Prostate gland (tissue), 2 donors: Measurements from ENCODE around the gene ARHGAP4. TPM values are rescaled to one million over a fixed set of nuclear protein-coding genes. Genes with fewer than 3 reads are reported as not detected.

Source experiments
- DNase-seq: peaks from one replicate; pipeline ENCODE4 v3.0.0-alpha.2; 2019; ENCODE audit warnings: low spot score
- H3K27ac ChIP-seq, 2 donors: fragments of 200-600 bp; sonication (generic); 2 replicates each; pipeline ENCODE4 v1.5.1; 2017 to 2019
- H3K27me3 ChIP-seq: fragments of 200-600 bp; sonication (generic); replicated peaks from 2 replicates; pipeline ENCODE4 v1.5.1; 2019; ENCODE audit not compliant: insufficient read depth
- H3K36me3 ChIP-seq, 2 donors: fragments of 200-600 bp; sonication (generic); 1 replicate in 1 of 2; 2 replicates in 1 of 2; pipeline versions ENCODE4 v1.5.1 to v1.8.1; 2017 to 2019
- H3K4me1 ChIP-seq: fragments of 200-600 bp; sonication (generic); replicated peaks from 2 replicates; pipeline ENCODE4 v1.5.1; 2019
- H3K4me3 ChIP-seq, 2 donors: fragments of 200-600 bp; sonication (generic); 2 replicates each; pipeline ENCODE4 v1.5.1; 2017 to 2019
- H3K9me3 ChIP-seq: fragments of 200-600 bp; sonication (generic); 2 replicates; pipeline ENCODE4 v1.5.1; 2017
- POLR2A ChIP-seq: fragments of 450-650 bp; IDR thresholded peaks from one replicate; pipeline ENCODE4 v1.6.1; 2016; ENCODE audit warnings: antibody characterized with exemption, mild to moderate bottlenecking
- POLR2AphosphoS5 ChIP-seq: sonication (generic); formaldehyde crosslinking; IDR thresholded peaks from one replicate; pipeline ENCODE4 v1.6.1; 2017; ENCODE audit warnings: antibody characterized with exemption
- WGBS: methylation state at CpG from one replicate; pipeline ENCODE4 v1.1.5; 2018; 5-methylcytosine and 5-hydroxymethylcytosine counted together
- intact Hi-C: fragments of 100-400 bp; cut with DNase I; formaldehyde crosslinking; loops from one replicate; pipeline ENCODE4 v1.14.2; 2022
- total RNA-seq, 2 donors: library from RNA; depleted of rRNA; stranded (reverse); fragments of >200 nt; gene quantifications; one replicate each; pipeline ENCODE4 v1.1.0, GENCODE V29; 2016
- TF ChIP-seq, protein P1 (sequence below), 4 experiments: fragments of 200-600 bp in 2 of 4; fragments of 450-650 bp in 2 of 4; sonication (generic) in 2 of 4; IDR thresholded peaks; 1 replicate in 3 of 4; 2 replicates in 1 of 4; pipeline ENCODE4 v1.5.1; 2016 to 2019; ENCODE audit warnings: antibody characterized with exemption in 4 of 4, mild to moderate bottlenecking in 2 of 4, moderate library complexity in 2 of 4

The ARHGAP4 gene
- total RNA-seq, 2 donors from 2014 or later = 11.9 to 41.1 TPM

DNA sequence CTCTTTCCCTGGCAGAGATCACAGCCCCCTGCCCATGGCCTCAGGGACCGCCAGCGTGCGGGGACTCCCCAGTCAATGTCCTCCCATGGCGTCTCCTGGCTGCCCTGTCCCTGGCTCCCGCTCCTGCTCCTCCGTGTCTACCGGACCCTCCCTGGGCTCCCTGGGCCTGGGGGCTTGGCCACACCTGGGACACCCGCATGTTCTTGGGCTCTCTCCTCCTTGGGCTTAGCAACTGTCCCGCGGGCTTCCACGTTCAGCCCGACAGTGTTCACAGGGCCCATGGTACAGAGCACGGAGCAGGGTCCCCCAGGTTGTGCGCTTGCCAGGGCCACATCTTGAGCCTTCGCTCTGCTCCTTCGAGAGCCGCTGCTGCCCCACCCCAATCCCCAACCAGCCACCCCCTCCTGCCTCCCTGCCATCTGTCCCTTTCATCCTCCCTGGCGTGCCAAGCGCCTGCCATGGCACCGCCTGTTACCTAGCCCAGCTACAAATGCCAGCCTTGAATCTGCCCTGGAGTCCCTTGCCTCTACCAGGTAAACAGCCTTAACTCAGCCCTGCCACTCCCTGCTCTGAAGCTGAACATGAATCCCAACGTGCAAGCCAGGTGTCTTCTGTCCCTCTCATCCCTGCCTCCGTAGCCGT lies 17.7 kb downstream of the ARHGAP4 start:
- Histone ChIP-seq H3K4me1 (no peaks in the 10 kb centered on the region), H3K27me3 (no peaks in the 10 kb centered on the region), H3K9me3 (no peaks in the 10 kb centered on the region), H3K27ac (no peak overlapping the region), H3K36me3 (no peaks in the 10 kb centered on the region), H3K4me3 (no peak overlapping the region)
- DNase-seq = no peak
- WGBS = 89% methylated on average over 22 of the region's 23 CpGs
- intact Hi-C loops = no loop called here
- TF ChIP-seq POLR2AphosphoS5 = no peak
- TF ChIP-seq, protein P1, sequence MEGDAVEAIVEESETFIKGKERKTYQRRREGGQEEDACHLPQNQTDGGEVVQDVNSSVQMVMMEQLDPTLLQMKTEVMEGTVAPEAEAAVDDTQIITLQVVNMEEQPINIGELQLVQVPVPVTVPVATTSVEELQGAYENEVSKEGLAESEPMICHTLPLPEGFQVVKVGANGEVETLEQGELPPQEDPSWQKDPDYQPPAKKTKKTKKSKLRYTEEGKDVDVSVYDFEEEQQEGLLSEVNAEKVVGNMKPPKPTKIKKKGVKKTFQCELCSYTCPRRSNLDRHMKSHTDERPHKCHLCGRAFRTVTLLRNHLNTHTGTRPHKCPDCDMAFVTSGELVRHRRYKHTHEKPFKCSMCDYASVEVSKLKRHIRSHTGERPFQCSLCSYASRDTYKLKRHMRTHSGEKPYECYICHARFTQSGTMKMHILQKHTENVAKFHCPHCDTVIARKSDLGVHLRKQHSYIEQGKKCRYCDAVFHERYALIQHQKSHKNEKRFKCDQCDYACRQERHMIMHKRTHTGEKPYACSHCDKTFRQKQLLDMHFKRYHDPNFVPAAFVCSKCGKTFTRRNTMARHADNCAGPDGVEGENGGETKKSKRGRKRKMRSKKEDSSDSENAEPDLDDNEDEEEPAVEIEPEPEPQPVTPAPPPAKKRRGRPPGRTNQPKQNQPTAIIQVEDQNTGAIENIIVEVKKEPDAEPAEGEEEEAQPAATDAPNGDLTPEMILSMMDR (IDR thresholded peaks at IDR 0.05) = no peak
- no peak for TF ChIP-seq POLR2A

DNA sequence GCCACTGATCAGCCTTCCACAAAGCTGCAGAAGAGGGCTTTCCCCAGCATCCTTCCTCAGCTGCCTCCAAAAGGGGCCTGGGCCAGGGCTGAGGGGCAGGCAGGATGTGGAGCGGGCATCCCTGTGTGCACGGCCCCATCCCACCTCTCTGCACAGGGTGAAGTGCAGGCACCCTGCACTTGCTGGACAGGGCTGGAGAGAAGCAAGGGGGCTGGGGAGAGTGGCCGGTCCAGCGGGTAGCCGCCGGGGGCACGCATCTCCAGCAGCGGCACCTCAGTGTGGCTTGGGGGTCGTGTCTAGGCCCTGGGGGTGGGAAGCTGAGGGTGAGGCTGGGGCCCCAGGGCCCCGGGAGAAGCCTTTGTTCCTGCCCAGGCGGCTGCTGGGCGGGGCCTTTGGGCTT lies 18.6 kb downstream of the ARHGAP4 start:
- intact Hi-C loops = no loop called here
- WGBS = 83% methylated on average over 10 of the region's 12 CpGs
- no peaks in the 10 kb centered on the region for H3K27me3 ChIP-seq
- H3K4me1 ChIP-seq = no peaks in the 10 kb centered on the region
- DNase-seq = no peak
- H3K27ac ChIP-seq = no peak overlapping the region
- TF ChIP-seq POLR2A = no peak
- no peak for TF ChIP-seq POLR2AphosphoS5
- TF ChIP-seq, protein P1 (IDR thresholded peaks at IDR 0.05) = no peak
- H3K9me3 ChIP-seq = no peaks in the 10 kb centered on the region
- H3K4me3 ChIP-seq = no peak overlapping the region
- no peaks in the 10 kb centered on the region for H3K36me3 ChIP-seq

DNA sequence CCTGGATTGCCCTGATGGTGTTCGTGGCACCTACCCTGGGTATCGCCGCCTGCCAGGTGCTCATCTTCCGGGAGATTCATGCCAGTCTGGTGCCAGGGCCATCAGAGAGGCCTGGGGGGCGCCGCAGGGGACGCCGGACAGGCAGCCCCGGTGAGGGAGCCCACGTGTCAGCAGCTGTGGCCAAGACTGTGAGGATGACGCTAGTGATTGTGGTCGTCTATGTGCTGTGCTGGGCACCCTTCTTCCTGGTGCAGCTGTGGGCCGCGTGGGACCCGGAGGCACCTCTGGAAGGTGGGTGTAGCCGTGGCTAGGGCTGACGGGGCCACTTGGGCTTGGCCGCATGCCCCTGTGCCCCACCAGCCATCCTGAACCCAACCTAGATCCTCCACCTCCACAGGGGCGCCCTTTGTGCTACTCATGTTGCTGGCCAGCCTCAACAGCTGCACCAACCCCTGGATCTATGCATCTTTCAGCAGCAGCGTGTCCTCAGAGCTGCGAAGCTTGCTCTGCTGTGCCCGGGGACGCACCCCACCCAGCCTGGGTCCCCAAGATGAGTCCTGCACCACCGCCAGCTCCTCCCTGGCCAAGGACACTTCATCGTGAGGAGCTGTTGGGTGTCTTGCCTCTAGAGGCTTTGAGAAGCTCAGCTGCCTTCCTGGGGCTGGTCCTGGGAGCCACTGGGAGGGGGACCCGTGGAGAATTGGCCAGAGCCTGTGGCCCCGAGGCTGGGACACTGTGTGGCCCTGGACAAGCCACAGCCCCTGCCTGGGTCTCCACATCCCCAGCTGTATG lies 19.7 kb downstream of the ARHGAP4 start:
- Histone ChIP-seq H3K4me3 (no peak overlapping the region), H3K27ac (no peak overlapping the region), H3K4me1 (no peaks in the 10 kb centered on the region), H3K9me3 (no peaks in the 10 kb centered on the region), H3K36me3 (no peaks in the 10 kb centered on the region), H3K27me3 (no peaks in the 10 kb centered on the region)
- no peak for DNase-seq
- no peak for TF ChIP-seq POLR2AphosphoS5
- TF ChIP-seq, protein P1 (IDR thresholded peaks at IDR 0.05) = no peak
- WGBS = 78% methylated on average over 13 of the region's 27 CpGs
- intact Hi-C loops = no loop called here

DNA sequence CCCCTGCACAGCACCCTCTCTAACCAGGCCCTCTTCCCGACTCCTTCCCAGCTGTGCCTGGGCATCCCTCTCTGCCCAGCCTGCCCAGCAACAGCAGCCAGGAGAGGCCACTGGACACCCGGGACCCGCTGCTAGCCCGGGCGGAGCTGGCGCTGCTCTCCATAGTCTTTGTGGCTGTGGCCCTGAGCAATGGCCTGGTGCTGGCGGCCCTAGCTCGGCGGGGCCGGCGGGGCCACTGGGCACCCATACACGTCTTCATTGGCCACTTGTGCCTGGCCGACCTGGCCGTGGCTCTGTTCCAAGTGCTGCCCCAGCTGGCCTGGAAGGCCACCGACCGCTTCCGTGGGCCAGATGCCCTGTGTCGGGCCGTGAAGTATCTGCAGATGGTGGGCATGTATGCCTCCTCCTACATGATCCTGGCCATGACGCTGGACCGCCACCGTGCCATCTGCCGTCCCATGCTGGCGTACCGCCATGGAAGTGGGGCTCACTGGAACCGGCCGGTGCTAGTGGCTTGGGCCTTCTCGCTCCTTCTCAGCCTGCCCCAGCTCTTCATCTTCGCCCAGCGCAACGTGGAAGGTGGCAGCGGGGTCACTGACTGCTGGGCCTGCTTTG lies 20.5 kb downstream of the ARHGAP4 start:
- Histone ChIP-seq H3K4me3 (no peak overlapping the region), H3K9me3 (no peaks in the 10 kb centered on the region), H3K4me1 (no peaks in the 10 kb centered on the region), H3K27ac (no peak overlapping the region), H3K36me3 (no peaks in the 10 kb centered on the region), H3K27me3 (no peaks in the 10 kb centered on the region)
- intact Hi-C loops = no loop called here
- no peak for TF ChIP-seq POLR2A
- no peak for TF ChIP-seq POLR2AphosphoS5
- TF ChIP-seq, protein P1 (IDR thresholded peaks at IDR 0.05) = no peak
- no CpG with 5 or more reads among the region's 32 CpGs for WGBS
- no peak for DNase-seq
